Effector memory CD8-positive, alpha-beta T cell (primary cell): ENCODE data around the gene NPIPB8.
"Not testable (repeated sequence)": the region's sequence is repeated elsewhere in the genome, so short reads cannot be mapped to it uniquely, and the experiment has no call there.

ENCODE experiments used
- ATAC-seq: fragments of 150-1000 bp; cut with Tn5 transposase; replicated peaks from 2 replicates; pipeline ENCODE4 v1.10.0; 2021; ENCODE audit warnings: mild to moderate bottlenecking, moderate library complexity
- DNase-seq, 3 experiments: peaks; one replicate each; pipeline ENCODE4 v3.0.0; 2021
- H3K27ac Mint-ChIP-seq, 2 donors: one replicate each; pipeline ENCODE4 v1.8.0; 2022; ENCODE audit warnings: mild to moderate bottlenecking in 2 of 2, mixed read lengths in 2 of 2, moderate library complexity in 2 of 2
- H3K27me3 Mint-ChIP-seq, 2 donors: one replicate each; pipeline ENCODE4 v1.8.0; 2022; ENCODE audit warnings: mixed read lengths in 2 of 2
- H3K36me3 Mint-ChIP-seq: one replicate; pipeline ENCODE4 v1.8.0; 2022; ENCODE audit warnings: mild to moderate bottlenecking, moderate library complexity, mixed read lengths; ENCODE audit not compliant: insufficient read depth
- H3K4me1 Mint-ChIP-seq, 2 donors: one replicate each; pipeline ENCODE4 v1.8.0; 2022; ENCODE audit warnings: low read depth in 2 of 2, mixed read lengths in 2 of 2
- H3K4me3 Mint-ChIP-seq, 2 donors: one replicate each; pipeline ENCODE4 v1.8.0; 2022; ENCODE audit warnings: mild to moderate bottlenecking in 2 of 2, mixed read lengths in 2 of 2, moderate library complexity in 2 of 2
- H3K9me3 Mint-ChIP-seq, 2 donors: one replicate each; pipeline ENCODE4 v1.8.0; 2022; ENCODE audit warnings: mixed read lengths in 2 of 2
- total RNA-seq, 9 experiments: gene quantifications; one replicate each; lab custom pipeline; 2026; lab: John Stamatoyannopoulos, UW

Gene NPIPB8
- total RNA-seq: 0 to 0.53 (median 0.06) reads per million in 9 experiments

- H3K27me3 Mint-ChIP-seq, H3K4me1 Mint-ChIP-seq, H3K27ac Mint-ChIP-seq, DNase-seq, ATAC-seq, H3K36me3 Mint-ChIP-seq, H3K4me3 Mint-ChIP-seq, H3K9me3 Mint-ChIP-seq: not testable (repeated sequence)
Measured at GRCh38 chr16:28637765-28638164, at the start of gene NPIPB8. TSS of gene NPIPB8 (plus strand) at chr16:28638065. CDS start at chr16:28638361, 296 bp downstream.

- H3K27ac Mint-ChIP-seq: peak overlapping the region in 1 of 2 donors; percentile 18
- ATAC-seq (no peak), DNase-seq (no peak)
- H3K9me3 Mint-ChIP-seq: no peaks in the 10 kb centered on the region
- H3K4me3 Mint-ChIP-seq: no peak overlapping the region
- H3K36me3 Mint-ChIP-seq: peaks cover 54% of the 10 kb centered on the region
- no peaks in the 10 kb centered on the region for H3K27me3 Mint-ChIP-seq
- peaks cover 0 to 4% of the 10 kb centered on the region in 2 donors for H3K4me1 Mint-ChIP-seq
Measured at GRCh38 chr16:28589069-28589468, 48.8 kb upstream of the NPIPB8 start.

GRCh38 chr16:28589930-28590329, 47.9 kb upstream of the NPIPB8 start:
- Mint-ChIP-seq H3K4me3 (no peak overlapping the region), H3K27ac (no peak overlapping the region)

GRCh38 chr16:28590384-28591340, 47.2 kb upstream of the NPIPB8 start:
- Mint-ChIP-seq H3K9me3 (no peaks in the 10 kb centered on the region), H3K27me3 (no peaks in the 10 kb centered on the region), H3K27ac (no peak overlapping the region), H3K4me1 (peaks cover 0 to 2% of the 10 kb centered on the region in 2 donors), H3K4me3 (no peak overlapping the region), H3K36me3 (peaks cover 44% of the 10 kb centered on the region)
- no peak for DNase-seq
- no peak for ATAC-seq

More at GRCh38 chr16:28589930-28590329, 47.9 kb upstream of the NPIPB8 start:
- no peaks in the 10 kb centered on the region for H3K9me3 Mint-ChIP-seq
- DNase-seq (no peak), ATAC-seq (no peak)
- H3K36me3 Mint-ChIP-seq: peaks cover 47% of the 10 kb centered on the region
- peaks cover 0 to 2% of the 10 kb centered on the region in 2 donors for H3K4me1 Mint-ChIP-seq
- no peaks in the 10 kb centered on the region for H3K27me3 Mint-ChIP-seq

GRCh38 chr16:28591355-28591754, 46.5 kb upstream of the NPIPB8 start:
- Mint-ChIP-seq H3K27me3 (no peaks in the 10 kb centered on the region), H3K9me3 (no peaks in the 10 kb centered on the region), H3K4me3 (no peak overlapping the region), H3K36me3 (peaks cover 41% of the 10 kb centered on the region), H3K4me1 (peaks cover 0 to 2% of the 10 kb centered on the region in 2 donors), H3K27ac (no peak overlapping the region)
- no peak for DNase-seq
- ATAC-seq: no peak

GRCh38 chr16:28592511-28592910, 45.4 kb upstream of the NPIPB8 start:
- ATAC-seq: no peak
- no peaks in the 10 kb centered on the region for H3K9me3 Mint-ChIP-seq
- H3K27me3 Mint-ChIP-seq: no peaks in the 10 kb centered on the region
- peaks cover 35% of the 10 kb centered on the region for H3K36me3 Mint-ChIP-seq
- peaks cover 0 to 3% of the 10 kb centered on the region in 2 donors for H3K4me1 Mint-ChIP-seq
- H3K4me3 Mint-ChIP-seq: no peak overlapping the region
- H3K27ac Mint-ChIP-seq: peak overlapping the region in 1 of 2 donors; percentile 88
- no peak for DNase-seq

GRCh38 chr16:28592979-28593553, 44.8 kb upstream of the NPIPB8 start:
- H3K27me3 Mint-ChIP-seq: no peaks in the 10 kb centered on the region
- DNase-seq: no peak
- H3K4me1 Mint-ChIP-seq: peaks cover 0 to 3% of the 10 kb centered on the region in 2 donors
- no peak for ATAC-seq
- no peaks in the 10 kb centered on the region for H3K9me3 Mint-ChIP-seq
- H3K36me3 Mint-ChIP-seq: peaks cover 31% of the 10 kb centered on the region
- no peak overlapping the region for H3K4me3 Mint-ChIP-seq
- H3K27ac Mint-ChIP-seq: peak overlapping the region; percentile 77 to 88

GRCh38 chr16:28595451-28595850, 42.4 kb upstream of the NPIPB8 start:
- H3K27ac Mint-ChIP-seq, H3K4me1 Mint-ChIP-seq, H3K9me3 Mint-ChIP-seq, ATAC-seq, DNase-seq, H3K4me3 Mint-ChIP-seq, H3K27me3 Mint-ChIP-seq: not testable (repeated sequence)
- H3K36me3 Mint-ChIP-seq: peaks cover 12% of the 10 kb centered on the region

- ATAC-seq: no peak
- no peak for DNase-seq
- H3K4me3 Mint-ChIP-seq: no peak overlapping the region
- H3K4me1 Mint-ChIP-seq: peaks cover 0 to 3% of the 10 kb centered on the region in 2 donors
- no peaks in the 10 kb centered on the region for H3K27me3 Mint-ChIP-seq
- peaks cover 12% of the 10 kb centered on the region for H3K36me3 Mint-ChIP-seq
- H3K27ac Mint-ChIP-seq: peak overlapping the region in 1 of 2 donors; percentile 29
- no peaks in the 10 kb centered on the region for H3K9me3 Mint-ChIP-seq
Measured at GRCh38 chr16:28596115-28596630, 41.7 kb upstream of the NPIPB8 start.

GRCh38 chr16:28596840-28597691, 40.8 kb upstream of the NPIPB8 start, which contains the start of gene SULT1A2:
TSS of gene SULT1A2 (minus strand) at chr16:28597050. CDS start at chr16:28595930, 1,120 bp downstream.
- no peak for ATAC-seq
- Mint-ChIP-seq H3K9me3 (no peaks in the 10 kb centered on the region), H3K4me3 (no peak within 1 kb of the TSS), H3K27me3 (no peaks in the 10 kb centered on the region), H3K27ac (peak within 1 kb of the TSS in 1 of 2 donors; percentile 29), H3K36me3 (peaks cover 7% of the 10 kb centered on the region), H3K4me1 (peaks cover 0 to 5% of the 10 kb centered on the region in 2 donors)
- no peak for DNase-seq

GRCh38 chr16:28597692-28598261, 40.1 kb upstream of the NPIPB8 start:
- DNase-seq (no peak), ATAC-seq (no peak)
- Mint-ChIP-seq H3K27ac (no peak overlapping the region), H3K4me1 (peaks cover 0 to 5% of the 10 kb centered on the region in 2 donors), H3K9me3 (no peaks in the 10 kb centered on the region), H3K27me3 (no peaks in the 10 kb centered on the region), H3K4me3 (no peak overlapping the region), H3K36me3 (peaks cover 7% of the 10 kb centered on the region)

GRCh38 chr16:28599377-28600285, 38.2 kb upstream of the NPIPB8 start:
- not testable (repeated sequence) for H3K27me3 Mint-ChIP-seq, H3K4me1 Mint-ChIP-seq, H3K9me3 Mint-ChIP-seq, DNase-seq, H3K4me3 Mint-ChIP-seq, H3K27ac Mint-ChIP-seq, H3K36me3 Mint-ChIP-seq
- ATAC-seq: peak; percentile 99
